Ishikawa (cell line): ENCODE measurements around the gene PPP1R12B.

ENCODE experiments used
- EP300 ChIP-seq: IDR thresholded peaks from 2 replicates; pipeline ENCODE4 v1.6.1; 2012; ENCODE audit warnings: borderline replicate concordance
- FOXM1 ChIP-seq: IDR thresholded peaks from 2 replicates; pipeline ENCODE4 v1.6.1; 2012; ENCODE audit warnings: low read depth, borderline replicate concordance
- TAF1 ChIP-seq: IDR thresholded peaks from 2 replicates; pipeline ENCODE4 v1.6.1; 2012; ENCODE audit warnings: low read depth, mild to moderate bottlenecking

- TF ChIP-seq TAF1 (no peak), FOXM1 (no peak), EP300 (no peak)
Observed at GRCh38 chr1:202572867-202573266, 224.4 kb downstream of the PPP1R12B start.
